Vagina (tissue), 2 donors: ENCODE measurements around the gene MSRB1.

Experiments used
- CTCF ChIP-seq, 3 experiments: fragments of 450-650 bp in 2 of 3; fragments of 200-600 bp in 1 of 3; sonication (generic) in 1 of 3; IDR thresholded peaks; one replicate each; pipeline ENCODE4 v1.5.1; 2017 to 2019; ENCODE audit warnings: antibody characterized with exemption in 3 of 3, mild to moderate bottlenecking in 2 of 3, moderate library complexity in 2 of 3
- POLR2A ChIP-seq, 2 donors: fragments of 450-650 bp; IDR thresholded peaks; one replicate each; pipeline ENCODE4 v1.6.1; 2017; ENCODE audit warnings: antibody characterized with exemption in 2 of 2, mild to moderate bottlenecking in 2 of 2, moderate library complexity in 2 of 2

DNA sequence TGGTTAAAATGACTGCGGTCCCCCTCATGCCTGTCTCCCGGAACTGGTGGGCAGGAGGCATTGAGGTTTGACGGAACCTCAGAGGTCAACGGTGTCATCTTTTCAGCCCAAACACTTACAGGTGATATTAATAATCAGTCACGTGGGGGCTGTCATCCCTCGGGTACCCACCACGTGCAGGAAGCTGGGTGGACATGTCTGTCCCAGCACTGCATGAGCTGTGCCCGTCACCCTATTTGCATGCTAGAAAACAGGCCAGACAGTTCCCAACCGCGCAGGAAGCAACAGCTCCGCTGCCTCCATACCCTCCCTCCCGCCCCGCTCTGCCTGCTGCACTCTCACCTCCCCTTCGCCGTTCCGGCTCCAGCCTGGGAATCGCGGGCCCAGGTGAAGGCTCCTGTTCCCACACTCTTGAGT, 48.1 kb upstream of the MSRB1 start:
- TF ChIP-seq POLR2A (IDR thresholded peaks at IDR 0.05) (no peak), CTCF (IDR thresholded peaks at IDR 0.05) (no peak)
